A549 (cell line): ENCODE measurements around the gene OSBPL8. TPM values are rescaled to one million over a fixed set of nuclear protein-coding genes. Genes with fewer than 3 reads are reported as not detected.

Experiments used
- ATAC-seq, 2 experiments: fragments of 200-7000 bp in 1 of 2; fragments of >200 bp in 1 of 2; cut with Nextera tagmentation in 1 of 2; cut with Tn5 transposase in 1 of 2; 3 replicates each; pipeline versions ENCODE4 v1.8.0 to v1.9.1; 2018 to 2020; ENCODE audit warnings: mild to moderate bottlenecking in 1 of 2, moderate library complexity in 1 of 2
- CTCF ChIA-PET: fragments of 300-600 bp; sonication (Branson Sonifier 250); formaldehyde crosslinking; extraction: SDS; loops from one replicate; lab custom pipeline; 2021; ENCODE audit warnings: antibody characterized with exemption, inconsistent platforms; lab: Yijun Ruan, JAX
- POLR2A ChIA-PET: fragments of 350-600 bp; formaldehyde crosslinking; extraction: SDS; loops from one replicate; lab custom pipeline; 2021; ENCODE audit warnings: antibody characterized with exemption, inconsistent platforms; lab: Yijun Ruan, JAX
- DNase-seq, 2 experiments: peaks; one replicate each; pipeline versions ENCODE4 v3.0.0 to v3.0.0-alpha.2; 2011 to 2016; ENCODE audit warnings: low read depth in 1 of 2, low spot score in 1 of 2
- FAIRE-seq: peaks from 2 replicates; lab custom pipeline; 2011; peaks lifted over from hg19 to GRCh38; lab: Jason Lieb, UNC
- H3K27ac ChIP-seq, 2 experiments: fragments of >200 bp; sonication (Bioruptor Twin); formaldehyde crosslinking; 3 replicates each; pipeline ENCODE4 v1.5.1; 2016 to 2017
- H3K4me1 ChIP-seq: fragments of >200 bp; sonication (Bioruptor Twin); formaldehyde crosslinking; 3 replicates; pipeline ENCODE4 v1.6.1; 2016
- H3K4me2 ChIP-seq: fragments of >200 bp; sonication (Bioruptor Twin); formaldehyde crosslinking; 3 replicates; pipeline ENCODE4 v1.6.1; 2016
- H3K4me3 ChIP-seq: fragments of >200 bp; sonication (Bioruptor Twin); formaldehyde crosslinking; 3 replicates; pipeline ENCODE4 v1.5.1; 2016
- H3K9me3 ChIP-seq: fragments of >200 bp; sonication (Bioruptor Twin); formaldehyde crosslinking; 3 replicates; pipeline ENCODE4 v1.6.1; 2016
- CEBPB ChIP-seq, 2 experiments: fragments of >200 bp in 1 of 2; sonication (Bioruptor Twin) in 1 of 2; formaldehyde crosslinking in 1 of 2; IDR thresholded peaks; 2 replicates each; pipeline ENCODE4 v1.6.1; 2012 to 2016
- CHD4 ChIP-seq: fragments of 200-600 bp; sonication (generic); IDR thresholded peaks from 2 replicates; pipeline ENCODE4 v1.6.1; 2016; ENCODE audit warnings: antibody characterized with exemption, mild to moderate bottlenecking, borderline replicate concordance
- ELK1 ChIP-seq: fragments of 150-350 bp; IDR thresholded peaks from 2 replicates; pipeline ENCODE4 v1.6.1; 2014; ENCODE audit warnings: low read depth, mild to moderate bottlenecking, low read length
- EP300 ChIP-seq, 2 experiments: fragments of >200 bp; sonication (Bioruptor Twin); formaldehyde crosslinking; IDR thresholded peaks; 2 replicates in 1 of 2; 3 replicates in 1 of 2; pipeline ENCODE4 v1.6.1; 2016 to 2017
- ESRRA ChIP-seq: fragments of 150-350 bp; IDR thresholded peaks from 2 replicates; pipeline ENCODE4 v1.6.1; 2014; ENCODE audit warnings: mild to moderate bottlenecking, low read length, borderline replicate concordance
- GATA3 ChIP-seq: IDR thresholded peaks from 2 replicates; pipeline ENCODE4 v1.6.1; 2012; ENCODE audit warnings: borderline replicate concordance
- HES2 ChIP-seq: fragments of >200 bp; sonication (Bioruptor Twin); formaldehyde crosslinking; IDR thresholded peaks from 2 replicates; pipeline ENCODE4 v1.6.1; 2016
- HOXB5 ChIP-seq: fragments of 250-450 bp; sonication (Bioruptor Pico); IDR thresholded peaks from 2 replicates; pipeline ENCODE4 v1.5.0; 2020; ENCODE audit warnings: mild to moderate bottlenecking, moderate library complexity
- JUN ChIP-seq, 2 experiments: fragments of >200 bp; sonication (Bioruptor Twin); formaldehyde crosslinking; IDR thresholded peaks; 2 replicates in 1 of 2; 3 replicates in 1 of 2; pipeline ENCODE4 v1.6.1; 2016 to 2017
- KDM1A ChIP-seq: fragments of 200-600 bp; sonication (generic); IDR thresholded peaks from 2 replicates; pipeline ENCODE4 v1.6.1; 2016; ENCODE audit warnings: low read depth, mild to moderate bottlenecking
- KDM5A ChIP-seq: fragments of 200-600 bp; sonication (generic); IDR thresholded peaks from 2 replicates; pipeline ENCODE4 v1.6.1; 2016; ENCODE audit warnings: antibody characterized with exemption, mild to moderate bottlenecking
- MAFK ChIP-seq: fragments of 450-650 bp; IDR thresholded peaks from 2 replicates; pipeline ENCODE4 v1.6.1; 2014; ENCODE audit not compliant: partially characterized antibody
- MAX ChIP-seq: IDR thresholded peaks from 2 replicates; pipeline ENCODE4 v1.6.1; 2012
- MAZ ChIP-seq: fragments of 150-350 bp; IDR thresholded peaks from 2 replicates; pipeline ENCODE4 v1.6.1; 2014; ENCODE audit warnings: antibody characterized with exemption, low read depth, low read length, borderline replicate concordance
- NFE2L2 ChIP-seq: fragments of 150-350 bp; conservative IDR thresholded peaks from 2 replicates; pipeline ENCODE4 v1.6.1; 2014; ENCODE audit warnings: low read length
- PBX3 ChIP-seq: IDR thresholded peaks from 2 replicates; pipeline ENCODE4 v1.6.1; 2012
- RARB ChIP-seq: fragments of 250-450 bp; sonication (Bioruptor Pico); IDR thresholded peaks from 2 replicates; pipeline ENCODE4 v1.8.0; 2021; ENCODE audit warnings: mild to moderate bottlenecking, moderate library complexity
- RCOR1 ChIP-seq: fragments of 150-350 bp; IDR thresholded peaks from 2 replicates; pipeline ENCODE4 v1.6.1; 2014; ENCODE audit warnings: antibody characterized with exemption, low read length, low read depth
- RNF2 ChIP-seq: fragments of 200-600 bp; sonication (generic); IDR thresholded peaks from 2 replicates; pipeline ENCODE4 v1.6.1; 2016; ENCODE audit warnings: low read depth, mild to moderate bottlenecking, antibody characterized with exemption, moderate library complexity, borderline replicate concordance
- SMC3 ChIP-seq: fragments of >200 bp; sonication (Bioruptor Twin); formaldehyde crosslinking; IDR thresholded peaks from 3 replicates; pipeline ENCODE4 v1.6.1; 2018; ENCODE audit warnings: inconsistent platforms
- SREBF2 ChIP-seq: fragments of 450-650 bp; IDR thresholded peaks from 2 replicates; pipeline ENCODE4 v1.6.1; 2014; ENCODE audit warnings: mild to moderate bottlenecking, moderate library complexity
- ZC3H11A ChIP-seq: fragments of 450-650 bp; IDR thresholded peaks from 2 replicates; pipeline ENCODE4 v1.6.1; 2014; ENCODE audit warnings: antibody characterized with exemption, mild to moderate bottlenecking
- ZFP36 ChIP-seq: fragments of 450-650 bp; IDR thresholded peaks from 2 replicates; pipeline ENCODE4 v1.6.1; 2014; ENCODE audit warnings: borderline replicate concordance; ENCODE audit not compliant: partially characterized antibody
- ZSCAN20 ChIP-seq: fragments of 250-450 bp; sonication (Bioruptor Pico); IDR thresholded peaks from 2 replicates; pipeline ENCODE4 v1.8.0; 2022; ENCODE audit warnings: mild to moderate bottlenecking, moderate library complexity
- WGBS: methylation state at CpG from one replicate; pipeline ENCODE4 v1.1.6; 2017; ENCODE audit errors: missing lambda C conversion rate; 5-methylcytosine and 5-hydroxymethylcytosine counted together
- polyA plus RNA-seq, 4 experiments: library from polyadenylated mRNA; depleted of rRNA in 3 of 4; stranded (reverse); fragments of >200 nt; fragmentation: RNase III in 1 of 4; extraction: RNeasy Plus Mini Kit Qiagen cat#74134 plus additional on column Dnase treatment in 1 of 4; gene quantifications; 2 replicates in 3 of 4; 3 replicates in 1 of 4; pipeline ENCODE4 v1.2.3, GENCODE V29; 2011 to 2017

OSBPL8 gene
- polyA plus RNA-seq, 2 of the 4 experiments (the other 2 are of a cell fraction): 15.4 to 43.2 TPM

DNA sequence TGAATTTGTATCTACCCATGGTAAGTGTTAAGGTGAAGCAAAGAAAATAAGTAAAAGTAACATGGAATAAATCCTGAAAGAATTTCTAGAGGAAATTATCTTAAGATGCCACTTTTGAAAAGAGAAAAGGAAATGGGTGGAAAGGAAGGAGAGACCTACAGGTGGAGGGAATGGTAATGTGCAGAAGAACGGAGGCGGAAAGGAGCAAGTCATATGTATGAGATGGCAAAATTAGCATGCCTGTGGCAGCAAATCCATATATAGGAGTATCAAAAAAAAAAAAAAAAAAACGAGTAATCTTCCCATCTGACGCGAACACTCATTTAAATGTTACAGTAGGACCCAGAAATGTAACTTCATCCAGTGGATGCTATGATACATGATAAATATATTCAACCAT, 23.0 kb downstream of the OSBPL8 start (continued):
- TF ChIP-seq ZFP36 (no peak), MAFK (no peak)

- POLR2A ChIA-PET: no interaction called here
- WGBS: 84% methylated on average over 2 of the region's 2 CpGs
- CTCF ChIA-PET: no interaction called here
- Histone ChIP-seq H3K9me3 (no peaks in the 10 kb centered on the region), H3K27ac (no peak overlapping the region), H3K4me2 (no peak overlapping the region), H3K4me1 (no peaks in the 10 kb centered on the region), H3K4me3 (no peak overlapping the region)
- DNase-seq (no peak), ATAC-seq (no peak), FAIRE-seq (no peak)
- TF ChIP-seq ELK1: no peak
- no peak for TF ChIP-seq HOXB5 (CRISPR knock-in tag)
- no peak for TF ChIP-seq RCOR1
- TF ChIP-seq RNF2: no peak
- TF ChIP-seq SREBF2: no peak
- no peak for TF ChIP-seq CEBPB (IDR thresholded peaks at IDR 0.05)
- TF ChIP-seq KDM1A: no peak
- no peak for TF ChIP-seq NFE2L2
- no peak for TF ChIP-seq CHD4
These were observed 24.4 kb downstream of the OSBPL8 start for GRCh38 chr12:76535170-76535569.

- no peak for TF ChIP-seq MAZ
- no peak for ATAC-seq
- ChIA-PET CTCF (no interaction called here), POLR2A (no interaction called here)
- DNase-seq: no peak
- FAIRE-seq: no peak
- Histone ChIP-seq H3K4me3 (no peak overlapping the region), H3K4me2 (no peak overlapping the region), H3K4me1 (no peaks in the 10 kb centered on the region), H3K27ac (no peak overlapping the region), H3K9me3 (no peaks in the 10 kb centered on the region)
- 92% methylated on average over 5 of the region's 5 CpGs for WGBS
These were observed 26.2 kb downstream of the OSBPL8 start for GRCh38 chr12:76533331-76533730.

- H3K4me1 ChIP-seq: no peaks in the 10 kb centered on the region
- FAIRE-seq (no peak), DNase-seq (no peak)
- no peaks in the 10 kb centered on the region for H3K9me3 ChIP-seq
- WGBS: 91% methylated on average over 4 of the region's 4 CpGs
- TF ChIP-seq NFE2L2 (no peak), SREBF2 (no peak), GATA3 (no peak)
- TF ChIP-seq, all 56 proteins: peak for 0
- Histone ChIP-seq H3K4me2 (no peak overlapping the region), H3K27ac (no peak overlapping the region), H3K4me3 (no peak overlapping the region)
- CTCF ChIA-PET: no interaction called here
- ATAC-seq: no peak
- POLR2A ChIA-PET: no interaction called here
These were observed 27.1 kb downstream of the OSBPL8 start for GRCh38 chr12:76532520-76532919.

GRCh38 chr12:76531056-76531455, 28.5 kb downstream of the OSBPL8 start:
- ChIA-PET POLR2A (no interaction called here), CTCF (no interaction called here)
- Histone ChIP-seq H3K4me3 (no peak overlapping the region), H3K4me2 (no peak overlapping the region), H3K27ac (no peak overlapping the region), H3K9me3 (no peaks in the 10 kb centered on the region), H3K4me1 (no peaks in the 10 kb centered on the region)
- no peak for TF ChIP-seq EP300 (IDR thresholded peaks at IDR 0.05)
- no peak for TF ChIP-seq MAX
- TF ChIP-seq KDM1A: no peak
- no peak for TF ChIP-seq HOXB5 (CRISPR knock-in tag)
- no peak for TF ChIP-seq PBX3
- TF ChIP-seq ZFP36: no peak
- TF ChIP-seq SMC3: no peak
- TF ChIP-seq JUN (IDR thresholded peaks at IDR 0.05): no peak
- no peak for TF ChIP-seq RARB (CRISPR knock-in tag)
- TF ChIP-seq ZC3H11A: no peak
- no peak for TF ChIP-seq KDM5A
- TF ChIP-seq CHD4: no peak
- TF ChIP-seq ESRRA: no peak
- TF ChIP-seq HES2: no peak
- no peak for TF ChIP-seq ZSCAN20 (CRISPR knock-in tag)
- ATAC-seq (no peak), DNase-seq (no peak), FAIRE-seq (no peak)
